Fibroblast of lung (primary cell): ENCODE measurements around the gene GRAMD2A. TPM values are rescaled to one million over a fixed set of nuclear protein-coding genes. Genes with fewer than 3 reads are reported as not detected.

ENCODE experiments used
- DNase-seq, 2 donors: peaks; one replicate each; pipeline versions ENCODE4 v3.0.0 to v3.0.0-alpha.2; 2010; ENCODE audit warnings: low read depth in 2 of 2
- H2AFZ ChIP-seq: 2 replicates; pipeline ENCODE4 v1.5.1; 2012; ENCODE audit warnings: low read length, control low read depth, inconsistent platforms
- H3K27ac ChIP-seq: 2 replicates; pipeline ENCODE4 v1.5.1; 2011; ENCODE audit warnings: low read length, control low read depth; ENCODE audit not compliant: insufficient read depth
- H3K27me3 ChIP-seq: 2 replicates; pipeline ENCODE4 v1.5.1; 2011; ENCODE audit warnings: mild to moderate bottlenecking, low read length; ENCODE audit not compliant: control insufficient read depth, insufficient read depth
- H3K36me3 ChIP-seq: 2 replicates; pipeline ENCODE4 v1.5.1; 2011; ENCODE audit warnings: low read length; ENCODE audit not compliant: control insufficient read depth, insufficient read depth
- H3K4me1 ChIP-seq: 2 replicates; pipeline ENCODE4 v1.5.1; 2011; ENCODE audit warnings: low read length; ENCODE audit not compliant: control insufficient read depth, insufficient read depth; ENCODE audit errors: extremely low read depth
- H3K4me2 ChIP-seq: 2 replicates; pipeline ENCODE4 v1.5.1; 2011; ENCODE audit warnings: low read length, control low read depth; ENCODE audit not compliant: insufficient read depth; ENCODE audit errors: extremely low read depth
- H3K4me3 ChIP-seq, 4 experiments: fragments of 200-600 bp in 1 of 4; sonication (generic) in 1 of 4; replicated peaks in 1 of 4; 2 replicates each; pipeline ENCODE4 v1.5.1; 2011 to 2016; ENCODE audit warnings: low read length in 4 of 4, low read depth in 3 of 4, mild to moderate bottlenecking in 3 of 4, control low read depth in 2 of 4, inconsistent platforms in 1 of 4, mixed read lengths in 1 of 4; ENCODE audit not compliant: insufficient read depth in 1 of 4; ENCODE audit errors: control extremely low read depth in 1 of 4
- H3K79me2 ChIP-seq: 2 replicates; pipeline ENCODE4 v1.5.1; 2012; ENCODE audit warnings: mild to moderate bottlenecking, low read length, inconsistent platforms; ENCODE audit not compliant: control insufficient read depth, insufficient read depth
- H3K9ac ChIP-seq: 2 replicates; pipeline ENCODE4 v1.5.1; 2011; ENCODE audit warnings: mild to moderate bottlenecking, low read length, control low read depth; ENCODE audit not compliant: insufficient read depth
- H3K9me3 ChIP-seq: 2 replicates; pipeline ENCODE4 v1.5.1; 2012; ENCODE audit warnings: low read depth, low read length; ENCODE audit not compliant: control insufficient read depth, insufficient read depth
- H4K20me1 ChIP-seq: 2 replicates; pipeline ENCODE4 v1.5.1; 2011; ENCODE audit warnings: low read length; ENCODE audit not compliant: control insufficient read depth, insufficient read depth; ENCODE audit errors: extremely low read depth
- EZH2 ChIP-seq: IDR thresholded peaks from 2 replicates; pipeline ENCODE4 v1.5.1; 2012; ENCODE audit warnings: low read length, control low read depth, mild to moderate bottlenecking; ENCODE audit errors: missing control alignments
- polyA plus RNA-seq, 2 donors: library from polyadenylated mRNA; depleted of rRNA in 1 of 2; stranded (reverse) in 1 of 2; unstranded in 1 of 2; fragments of >200 nt; gene quantifications; 2 replicates each; pipeline ENCODE4 v1.2.1, GENCODE V29; 2011 to 2012; ENCODE audit warnings: missing spikeins in 1 of 2
- total RNA-seq: library from RNA; depleted of rRNA; stranded (reverse); fragments of >200 nt; gene quantifications from 2 replicates; pipeline ENCODE4 v1.2.1, GENCODE V29; 2014
- TF ChIP-seq, protein P1 (sequence below), 2 donors: IDR thresholded peaks in 1 of 2; conservative IDR thresholded peaks in 1 of 2; 1 replicate in 1 of 2; 2 replicates in 1 of 2; pipeline ENCODE4 v1.5.1; 2011 to 2012; ENCODE audit warnings: low read length in 2 of 2, control low read depth in 1 of 2, inconsistent platforms in 1 of 2, low read depth in 1 of 2, mild to moderate bottlenecking in 1 of 2

Gene GRAMD2A
- total and polyA plus RNA-seq, 2 donors (not counting 1 experiment from before 2014, with no cell fraction given): 0.15 to 0.83 TPM

DNA sequence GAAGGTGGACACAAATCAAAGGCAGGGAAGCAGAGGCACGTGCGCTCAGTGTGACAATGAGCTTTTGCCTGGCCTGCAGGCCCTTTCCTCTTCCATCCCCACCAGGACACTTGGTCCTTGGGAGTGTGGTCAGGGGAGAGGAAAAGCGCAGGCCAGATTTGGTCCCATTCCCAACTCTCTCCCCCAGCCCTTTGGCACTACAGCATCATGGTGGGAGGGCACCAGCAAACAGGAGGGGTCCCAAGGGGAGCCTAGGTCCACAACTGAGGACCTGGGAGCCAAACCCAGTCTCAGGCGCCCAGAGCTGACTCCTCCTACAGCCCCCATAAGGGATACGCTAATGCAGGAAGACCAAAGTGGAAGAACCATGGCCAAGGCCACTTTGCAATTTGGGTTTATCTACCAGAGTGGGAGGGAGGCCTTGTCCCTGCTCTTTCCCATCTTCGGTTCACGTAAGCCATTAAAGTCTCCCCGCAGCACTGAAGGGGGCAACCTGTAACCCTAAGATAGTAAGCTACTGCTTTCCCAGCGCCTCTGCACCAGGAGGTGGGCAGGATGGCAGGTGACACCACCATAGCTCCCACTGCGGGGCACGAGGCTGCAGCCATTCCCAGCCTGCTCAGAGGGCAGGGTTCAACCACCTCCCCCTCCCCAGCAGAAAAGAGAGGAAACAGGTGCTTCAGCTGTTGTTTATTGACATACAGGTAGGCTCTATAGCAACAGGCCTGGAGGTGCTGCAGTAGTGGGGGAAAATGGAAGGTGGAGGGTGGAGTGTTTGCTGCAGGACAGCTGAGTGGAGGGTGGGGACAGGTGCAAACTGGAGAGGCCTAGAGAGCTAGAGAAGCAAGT is 993 bp upstream of the GRAMD2A start:
- no peaks in the 10 kb centered on the region for H4K20me1 ChIP-seq

DNA sequence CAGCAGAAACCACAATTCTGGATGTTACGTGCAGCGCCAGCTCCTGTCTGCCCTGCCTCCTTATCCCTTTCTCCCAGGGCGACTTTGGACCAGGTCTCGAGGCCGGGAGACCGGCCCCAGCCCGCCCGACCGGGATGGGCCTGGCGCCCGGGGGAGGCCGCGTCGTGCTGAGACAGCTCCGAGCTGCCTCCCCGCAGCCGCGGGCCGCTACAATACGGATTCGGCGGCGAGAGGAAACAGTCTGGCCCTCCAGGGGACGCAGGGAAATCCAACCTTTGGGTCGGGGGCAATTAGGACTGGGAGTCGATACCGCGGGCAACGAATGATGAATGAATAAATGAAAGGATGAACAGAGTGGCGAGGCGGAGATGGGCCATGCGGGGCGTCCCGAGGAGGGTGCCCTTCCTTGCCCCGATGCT is 537 bp downstream of the GRAMD2A start:
- Histone ChIP-seq H3K4me3 (peak overlapping the region in 2 of 4 experiments; percentile 23 to 41), H3K27me3 (no peaks in the 10 kb centered on the region), H3K36me3 (peaks cover 28% of the 10 kb centered on the region), H3K79me2 (no peaks in the 10 kb centered on the region), H3K4me1 (no peaks in the 10 kb centered on the region), H3K4me2 (no peak overlapping the region), H3K9me3 (no peaks in the 10 kb centered on the region), H2AFZ (no peak overlapping the region), H3K27ac (no peak overlapping the region), H3K9ac (no peak overlapping the region), H4K20me1 (no peaks in the 10 kb centered on the region)
- TF ChIP-seq, protein P1, sequence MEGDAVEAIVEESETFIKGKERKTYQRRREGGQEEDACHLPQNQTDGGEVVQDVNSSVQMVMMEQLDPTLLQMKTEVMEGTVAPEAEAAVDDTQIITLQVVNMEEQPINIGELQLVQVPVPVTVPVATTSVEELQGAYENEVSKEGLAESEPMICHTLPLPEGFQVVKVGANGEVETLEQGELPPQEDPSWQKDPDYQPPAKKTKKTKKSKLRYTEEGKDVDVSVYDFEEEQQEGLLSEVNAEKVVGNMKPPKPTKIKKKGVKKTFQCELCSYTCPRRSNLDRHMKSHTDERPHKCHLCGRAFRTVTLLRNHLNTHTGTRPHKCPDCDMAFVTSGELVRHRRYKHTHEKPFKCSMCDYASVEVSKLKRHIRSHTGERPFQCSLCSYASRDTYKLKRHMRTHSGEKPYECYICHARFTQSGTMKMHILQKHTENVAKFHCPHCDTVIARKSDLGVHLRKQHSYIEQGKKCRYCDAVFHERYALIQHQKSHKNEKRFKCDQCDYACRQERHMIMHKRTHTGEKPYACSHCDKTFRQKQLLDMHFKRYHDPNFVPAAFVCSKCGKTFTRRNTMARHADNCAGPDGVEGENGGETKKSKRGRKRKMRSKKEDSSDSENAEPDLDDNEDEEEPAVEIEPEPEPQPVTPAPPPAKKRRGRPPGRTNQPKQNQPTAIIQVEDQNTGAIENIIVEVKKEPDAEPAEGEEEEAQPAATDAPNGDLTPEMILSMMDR (conservative IDR thresholded peaks at IDR 0.05 in 1 of 2, IDR thresholded peaks at IDR 0.05 in 1 of 2; ENCODE audit: low read depth in 1 of 2, low read length in 2 of 2): no peak
- no peak for TF ChIP-seq EZH2
- DNase-seq: no peak

More for the DNA sequence above, 993 bp upstream of the GRAMD2A start:
- Histone ChIP-seq H3K27me3 (no peaks in the 10 kb centered on the region), H3K4me2 (no peak overlapping the region), H3K9me3 (no peaks in the 10 kb centered on the region), H3K9ac (no peak overlapping the region), H3K36me3 (peaks cover 41% of the 10 kb centered on the region), H3K4me3 (no peak overlapping the region), H2AFZ (no peak overlapping the region), H3K79me2 (peaks cover 2% of the 10 kb centered on the region), H3K27ac (no peak overlapping the region), H3K4me1 (peaks cover 5% of the 10 kb centered on the region)
- DNase-seq: no peak
- TF ChIP-seq, protein P1 (conservative IDR thresholded peaks at IDR 0.05 in 1 of 2, IDR thresholded peaks at IDR 0.05 in 1 of 2; ENCODE audit: low read depth in 1 of 2, low read length in 2 of 2): no peak
- no peak for TF ChIP-seq EZH2

DNA sequence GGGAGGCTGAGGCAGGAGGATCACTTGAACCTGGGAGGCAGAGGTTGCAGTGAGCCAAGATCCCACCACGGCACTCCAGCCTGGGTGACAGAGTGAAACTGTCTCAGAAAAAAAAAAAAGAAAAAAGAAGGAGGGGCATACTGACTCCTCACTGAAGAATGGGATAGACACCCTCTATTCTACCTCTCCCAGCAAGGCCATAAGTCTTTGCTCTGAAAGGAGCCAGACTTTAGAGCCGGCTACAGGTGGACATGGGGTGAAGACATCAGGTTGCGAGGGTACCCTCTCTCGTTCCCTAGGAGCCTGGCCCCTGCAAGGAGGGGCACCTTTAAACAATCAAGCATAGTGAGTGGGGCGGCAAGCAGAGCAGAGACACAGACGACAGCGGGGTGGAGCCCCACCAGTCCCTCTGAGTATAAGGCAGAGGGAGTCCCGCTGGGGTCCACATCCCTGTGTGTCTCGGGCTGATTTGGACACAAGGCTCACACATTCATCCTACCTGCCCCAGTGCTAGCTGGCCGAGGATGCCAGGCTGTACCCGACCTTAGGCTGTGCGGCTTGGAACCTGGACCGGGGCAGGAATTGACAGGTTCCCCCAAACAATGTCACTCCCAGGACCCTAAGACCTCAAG is 1.1 kb downstream of the GRAMD2A start:
- Histone ChIP-seq H3K79me2 (no peaks in the 10 kb centered on the region), H3K4me3 (no peak overlapping the region), H3K36me3 (peaks cover 23% of the 10 kb centered on the region), H3K9me3 (no peaks in the 10 kb centered on the region), H3K27ac (no peak overlapping the region), H3K4me2 (no peak overlapping the region), H2AFZ (no peak overlapping the region), H3K9ac (no peak overlapping the region), H3K27me3 (no peaks in the 10 kb centered on the region), H4K20me1 (no peaks in the 10 kb centered on the region), H3K4me1 (no peaks in the 10 kb centered on the region)
- TF ChIP-seq EZH2: no peak
- TF ChIP-seq, protein P1 (conservative IDR thresholded peaks at IDR 0.05 in 1 of 2, IDR thresholded peaks at IDR 0.05 in 1 of 2; ENCODE audit: low read depth in 1 of 2, low read length in 2 of 2): no peak
- no peak for DNase-seq
